ENCODE data around the gene GFI1B. TPM values are rescaled to one million over a fixed set of nuclear protein-coding genes. Genes with fewer than 3 reads are reported as not detected.

Gene GFI1B
- total and polyA plus RNA-seq, 10 of the 15 experiments (the other 5 are each of a cell fraction or from before 2014, with no cell fraction given): 0.04 to 0.11 (median 0.05) TPM; not detected in 7

DNA sequence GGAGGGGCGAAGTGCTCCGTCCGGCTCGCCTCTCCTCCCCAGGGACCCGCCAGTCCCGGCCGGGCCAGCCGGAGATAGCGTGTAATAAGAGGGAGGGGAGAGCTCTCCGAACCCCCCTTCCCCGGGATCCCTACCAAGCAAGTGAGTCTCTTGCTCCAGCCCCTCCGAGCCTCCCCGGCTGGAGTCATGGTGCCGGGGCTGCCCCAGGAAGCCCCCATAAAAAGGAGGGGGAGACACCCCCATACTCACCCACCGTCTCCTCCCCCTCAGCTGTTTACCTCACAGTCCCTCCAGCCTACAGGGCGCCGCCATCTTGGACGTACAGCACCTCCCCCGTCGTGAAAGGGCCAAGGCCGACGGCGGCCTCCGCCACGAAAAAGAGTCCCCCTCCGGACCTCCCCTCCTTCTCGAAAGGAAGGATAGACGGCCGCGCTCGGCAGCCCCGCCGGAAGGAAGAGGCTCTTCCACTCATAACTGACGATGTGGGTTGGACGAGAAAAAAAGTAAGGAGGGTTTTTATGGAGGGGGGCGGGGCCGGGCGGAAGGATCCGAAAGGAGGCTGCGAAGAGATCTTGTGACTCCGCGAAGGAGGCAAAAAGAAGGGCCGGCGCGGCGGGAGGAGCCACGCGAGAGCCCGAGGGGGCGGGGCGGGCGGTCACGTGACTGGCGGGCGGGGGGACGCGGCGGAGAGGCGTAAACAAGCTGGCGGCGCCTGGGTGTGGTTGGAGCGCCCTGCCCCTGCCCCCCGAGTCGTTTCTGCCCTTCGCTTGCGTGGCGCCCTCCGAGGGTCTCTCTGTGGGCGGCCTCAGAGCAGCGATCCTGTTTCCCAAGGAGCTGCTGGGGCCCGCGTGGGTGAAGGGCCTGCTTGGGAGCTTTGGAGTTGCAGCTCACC, 34.0 kb upstream of the GFI1B start, which contains the start of gene TSC1 (continued):
- TF ChIP-seq SRF (IDR thresholded peaks at IDR 0.05; ENCODE audit: low read depth in 2 of 2, low read length in 2 of 2) (peak in 1 of 2 experiments; percentile 37; a peak in 1 of 4 replicates), POLR2AphosphoS2 (IDR thresholded peaks at IDR 0.05; ENCODE audit: low read depth, low read length) (peak; percentile 54; the same call in 1 of the 2 replicates), EGR1 (IDR thresholded peaks at IDR 0.05; ENCODE audit: borderline replicate concordance in 1 of 2, low read depth in 2 of 2, low read length in 2 of 2) (peak; percentile 50 to 55), NR2F1 (conservative IDR thresholded peaks at IDR 0.05) (peak; percentile 30; the same call in 1 of the 2 replicates), NR2C2 (IDR thresholded peaks at IDR 0.05; ENCODE audit: borderline replicate concordance, control insufficient read depth, insufficient read length, low read depth) (no peak), RCOR1 (conservative IDR thresholded peaks at IDR 0.05; ENCODE audit: low read depth, low read length) (0 out of 2 replicates have a peak, but pooled peaks have one; percentile 64)
- TF ChIP-seq, protein P1, sequence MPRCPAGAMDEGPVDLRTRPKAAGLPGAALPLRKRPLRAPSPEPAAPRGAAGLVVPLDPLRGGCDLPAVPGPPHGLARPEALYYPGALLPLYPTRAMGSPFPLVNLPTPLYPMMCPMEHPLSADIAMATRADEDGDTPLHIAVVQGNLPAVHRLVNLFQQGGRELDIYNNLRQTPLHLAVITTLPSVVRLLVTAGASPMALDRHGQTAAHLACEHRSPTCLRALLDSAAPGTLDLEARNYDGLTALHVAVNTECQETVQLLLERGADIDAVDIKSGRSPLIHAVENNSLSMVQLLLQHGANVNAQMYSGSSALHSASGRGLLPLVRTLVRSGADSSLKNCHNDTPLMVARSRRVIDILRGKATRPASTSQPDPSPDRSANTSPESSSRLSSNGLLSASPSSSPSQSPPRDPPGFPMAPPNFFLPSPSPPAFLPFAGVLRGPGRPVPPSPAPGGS (IDR thresholded peaks at IDR 0.05; ENCODE audit: borderline replicate concordance, insufficient read depth, low read depth, low read length, poor library complexity, severe bottlenecking): no peak
- TF ChIP-seq, protein P2, sequence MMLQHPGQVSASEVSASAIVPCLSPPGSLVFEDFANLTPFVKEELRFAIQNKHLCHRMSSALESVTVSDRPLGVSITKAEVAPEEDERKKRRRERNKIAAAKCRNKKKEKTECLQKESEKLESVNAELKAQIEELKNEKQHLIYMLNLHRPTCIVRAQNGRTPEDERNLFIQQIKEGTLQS (IDR thresholded peaks at IDR 0.05; ENCODE audit: borderline replicate concordance, extremely low read depth, low read depth, low read length): no peak
- TF ChIP-seq, protein P3, sequence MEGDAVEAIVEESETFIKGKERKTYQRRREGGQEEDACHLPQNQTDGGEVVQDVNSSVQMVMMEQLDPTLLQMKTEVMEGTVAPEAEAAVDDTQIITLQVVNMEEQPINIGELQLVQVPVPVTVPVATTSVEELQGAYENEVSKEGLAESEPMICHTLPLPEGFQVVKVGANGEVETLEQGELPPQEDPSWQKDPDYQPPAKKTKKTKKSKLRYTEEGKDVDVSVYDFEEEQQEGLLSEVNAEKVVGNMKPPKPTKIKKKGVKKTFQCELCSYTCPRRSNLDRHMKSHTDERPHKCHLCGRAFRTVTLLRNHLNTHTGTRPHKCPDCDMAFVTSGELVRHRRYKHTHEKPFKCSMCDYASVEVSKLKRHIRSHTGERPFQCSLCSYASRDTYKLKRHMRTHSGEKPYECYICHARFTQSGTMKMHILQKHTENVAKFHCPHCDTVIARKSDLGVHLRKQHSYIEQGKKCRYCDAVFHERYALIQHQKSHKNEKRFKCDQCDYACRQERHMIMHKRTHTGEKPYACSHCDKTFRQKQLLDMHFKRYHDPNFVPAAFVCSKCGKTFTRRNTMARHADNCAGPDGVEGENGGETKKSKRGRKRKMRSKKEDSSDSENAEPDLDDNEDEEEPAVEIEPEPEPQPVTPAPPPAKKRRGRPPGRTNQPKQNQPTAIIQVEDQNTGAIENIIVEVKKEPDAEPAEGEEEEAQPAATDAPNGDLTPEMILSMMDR (IDR thresholded peaks at IDR 0.05 in 2 of 3, conservative IDR thresholded peaks at IDR 0.05 in 1 of 3; ENCODE audit: control insufficient read depth in 2 of 3, extremely low read depth in 1 of 3, insufficient read depth in 1 of 3, low read depth in 3 of 3, low read length in 3 of 3): no peak
- TF ChIP-seq, protein P4, sequence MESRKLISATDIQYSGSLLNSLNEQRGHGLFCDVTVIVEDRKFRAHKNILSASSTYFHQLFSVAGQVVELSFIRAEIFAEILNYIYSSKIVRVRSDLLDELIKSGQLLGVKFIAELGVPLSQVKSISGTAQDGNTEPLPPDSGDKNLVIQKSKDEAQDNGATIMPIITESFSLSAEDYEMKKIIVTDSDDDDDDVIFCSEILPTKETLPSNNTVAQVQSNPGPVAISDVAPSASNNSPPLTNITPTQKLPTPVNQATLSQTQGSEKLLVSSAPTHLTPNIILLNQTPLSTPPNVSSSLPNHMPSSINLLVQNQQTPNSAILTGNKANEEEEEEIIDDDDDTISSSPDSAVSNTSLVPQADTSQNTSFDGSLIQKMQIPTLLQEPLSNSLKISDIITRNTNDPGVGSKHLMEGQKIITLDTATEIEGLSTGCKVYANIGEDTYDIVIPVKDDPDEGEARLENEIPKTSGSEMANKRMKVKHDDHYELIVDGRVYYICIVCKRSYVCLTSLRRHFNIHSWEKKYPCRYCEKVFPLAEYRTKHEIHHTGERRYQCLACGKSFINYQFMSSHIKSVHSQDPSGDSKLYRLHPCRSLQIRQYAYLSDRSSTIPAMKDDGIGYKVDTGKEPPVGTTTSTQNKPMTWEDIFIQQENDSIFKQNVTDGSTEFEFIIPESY (IDR thresholded peaks at IDR 0.05): peak; percentile 50; the same call in 1 of the 2 replicates
- TF ChIP-seq, protein P5, sequence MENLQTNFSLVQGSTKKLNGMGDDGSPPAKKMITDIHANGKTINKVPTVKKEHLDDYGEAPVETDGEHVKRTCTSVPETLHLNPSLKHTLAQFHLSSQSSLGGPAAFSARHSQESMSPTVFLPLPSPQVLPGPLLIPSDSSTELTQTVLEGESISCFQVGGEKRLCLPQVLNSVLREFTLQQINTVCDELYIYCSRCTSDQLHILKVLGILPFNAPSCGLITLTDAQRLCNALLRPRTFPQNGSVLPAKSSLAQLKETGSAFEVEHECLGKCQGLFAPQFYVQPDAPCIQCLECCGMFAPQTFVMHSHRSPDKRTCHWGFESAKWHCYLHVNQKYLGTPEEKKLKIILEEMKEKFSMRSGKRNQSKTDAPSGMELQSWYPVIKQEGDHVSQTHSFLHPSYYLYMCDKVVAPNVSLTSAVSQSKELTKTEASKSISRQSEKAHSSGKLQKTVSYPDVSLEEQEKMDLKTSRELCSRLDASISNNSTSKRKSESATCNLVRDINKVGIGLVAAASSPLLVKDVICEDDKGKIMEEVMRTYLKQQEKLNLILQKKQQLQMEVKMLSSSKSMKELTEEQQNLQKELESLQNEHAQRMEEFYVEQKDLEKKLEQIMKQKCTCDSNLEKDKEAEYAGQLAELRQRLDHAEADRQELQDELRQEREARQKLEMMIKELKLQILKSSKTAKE (IDR thresholded peaks at IDR 0.05; ENCODE audit: low read depth, poor library complexity, severe bottlenecking): peak; percentile 92
- TF ChIP-seq, protein P6, sequence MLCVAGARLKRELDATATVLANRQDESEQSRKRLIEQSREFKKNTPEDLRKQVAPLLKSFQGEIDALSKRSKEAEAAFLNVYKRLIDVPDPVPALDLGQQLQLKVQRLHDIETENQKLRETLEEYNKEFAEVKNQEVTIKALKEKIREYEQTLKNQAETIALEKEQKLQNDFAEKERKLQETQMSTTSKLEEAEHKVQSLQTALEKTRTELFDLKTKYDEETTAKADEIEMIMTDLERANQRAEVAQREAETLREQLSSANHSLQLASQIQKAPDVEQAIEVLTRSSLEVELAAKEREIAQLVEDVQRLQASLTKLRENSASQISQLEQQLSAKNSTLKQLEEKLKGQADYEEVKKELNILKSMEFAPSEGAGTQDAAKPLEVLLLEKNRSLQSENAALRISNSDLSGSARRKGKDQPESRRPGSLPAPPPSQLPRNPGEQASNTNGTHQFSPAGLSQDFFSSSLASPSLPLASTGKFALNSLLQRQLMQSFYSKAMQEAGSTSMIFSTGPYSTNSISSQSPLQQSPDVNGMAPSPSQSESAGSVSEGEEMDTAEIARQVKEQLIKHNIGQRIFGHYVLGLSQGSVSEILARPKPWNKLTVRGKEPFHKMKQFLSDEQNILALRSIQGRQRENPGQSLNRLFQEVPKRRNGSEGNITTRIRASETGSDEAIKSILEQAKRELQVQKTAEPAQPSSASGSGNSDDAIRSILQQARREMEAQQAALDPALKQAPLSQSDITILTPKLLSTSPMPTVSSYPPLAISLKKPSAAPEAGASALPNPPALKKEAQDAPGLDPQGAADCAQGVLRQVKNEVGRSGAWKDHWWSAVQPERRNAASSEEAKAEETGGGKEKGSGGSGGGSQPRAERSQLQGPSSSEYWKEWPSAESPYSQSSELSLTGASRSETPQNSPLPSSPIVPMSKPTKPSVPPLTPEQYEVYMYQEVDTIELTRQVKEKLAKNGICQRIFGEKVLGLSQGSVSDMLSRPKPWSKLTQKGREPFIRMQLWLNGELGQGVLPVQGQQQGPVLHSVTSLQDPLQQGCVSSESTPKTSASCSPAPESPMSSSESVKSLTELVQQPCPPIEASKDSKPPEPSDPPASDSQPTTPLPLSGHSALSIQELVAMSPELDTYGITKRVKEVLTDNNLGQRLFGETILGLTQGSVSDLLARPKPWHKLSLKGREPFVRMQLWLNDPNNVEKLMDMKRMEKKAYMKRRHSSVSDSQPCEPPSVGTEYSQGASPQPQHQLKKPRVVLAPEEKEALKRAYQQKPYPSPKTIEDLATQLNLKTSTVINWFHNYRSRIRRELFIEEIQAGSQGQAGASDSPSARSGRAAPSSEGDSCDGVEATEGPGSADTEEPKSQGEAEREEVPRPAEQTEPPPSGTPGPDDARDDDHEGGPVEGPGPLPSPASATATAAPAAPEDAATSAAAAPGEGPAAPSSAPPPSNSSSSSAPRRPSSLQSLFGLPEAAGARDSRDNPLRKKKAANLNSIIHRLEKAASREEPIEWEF (IDR thresholded peaks at IDR 0.05; ENCODE audit: insufficient replicate concordance, low read depth, low read length): no peak

All from GM12878 (cell line).